PC-3 (cell line): ENCODE data around the gene NBAS. TPM values are rescaled to one million over a fixed set of nuclear protein-coding genes. Genes with fewer than 3 reads are reported as not detected.

Experiments used
- ATAC-seq: fragments of 200-7000 bp; cut with Tn5 transposase; 2 replicates; pipeline ENCODE4 v1.9.1; 2020; ENCODE audit warnings: mild to moderate bottlenecking, moderate library complexity
- BruUV-seq: library from RNA; stranded (reverse); fragments of 400-500 nt; replicated peaks from 2 replicates; lab custom pipeline; 2021; lab: Mats Ljungman, UMichigan
- CTCF ChIA-PET: fragments of 300-600 bp; sonication (Branson Sonifier 250); formaldehyde crosslinking; loops from one replicate; lab custom pipeline; 2022; ENCODE audit warnings: antibody characterized with exemption; lab: Charles Lee
- POLR2A ChIA-PET: fragments of 300-600 bp; sonication (Branson Sonifier 250); formaldehyde crosslinking; loops from one replicate; lab custom pipeline; 2022; ENCODE audit warnings: antibody characterized with exemption; ENCODE audit not compliant: unreplicated experiment; lab: Charles Lee
- DNase-seq: peaks from one replicate; pipeline ENCODE4 v3.0.0-alpha.2; 2015
- H2AFZ ChIP-seq: fragments of 300-600 bp; sonication (generic); 2 replicates; pipeline ENCODE4 v1.6.0; 2016; ENCODE audit warnings: antibody characterized with exemption, low read length
- H3F3A ChIP-seq: fragments of 300-600 bp; sonication (generic); one replicate; pipeline ENCODE4 v1.6.0; 2017; ENCODE audit warnings: antibody characterized with exemption, low read length, control low read depth, mild to moderate bottlenecking; ENCODE audit not compliant: unreplicated experiment
- H3K27ac ChIP-seq: fragments of 300-600 bp; sonication (generic); 2 replicates; pipeline ENCODE4 v1.5.1; 2016; ENCODE audit warnings: mild to moderate bottlenecking, low read length
- H3K27me3 ChIP-seq: fragments of 300-600 bp; sonication (generic); 2 replicates; pipeline ENCODE4 v1.6.1; 2016; ENCODE audit warnings: low read length, mixed read lengths
- H3K36me3 ChIP-seq: fragments of 300-600 bp; sonication (generic); 2 replicates; pipeline ENCODE4 v1.6.1; 2016; ENCODE audit warnings: low read depth, mixed run types, low read length, mixed read lengths
- H3K4me1 ChIP-seq: fragments of 300-600 bp; sonication (generic); 2 replicates; pipeline ENCODE4 v1.5.1; 2016; ENCODE audit warnings: low read length; ENCODE audit not compliant: insufficient read depth
- H3K4me2 ChIP-seq: fragments of 300-600 bp; sonication (generic); 2 replicates; pipeline ENCODE4 v1.6.0; 2016; ENCODE audit warnings: low read length
- H3K4me3 ChIP-seq: fragments of 300-600 bp; sonication (generic); 2 replicates; pipeline ENCODE4 v1.5.1; 2016; ENCODE audit warnings: mild to moderate bottlenecking, low read length, mixed read lengths
- H3K79me2 ChIP-seq: fragments of 300-600 bp; sonication (generic); 2 replicates; pipeline ENCODE4 v1.6.1; 2017; ENCODE audit warnings: low read length, mixed read lengths
- H3K9ac ChIP-seq: fragments of 300-600 bp; sonication (generic); 2 replicates; pipeline ENCODE4 v1.6.0; 2016; ENCODE audit warnings: mild to moderate bottlenecking, low read length
- H3K9me2 ChIP-seq: fragments of 300-600 bp; sonication (generic); replicated peaks from 2 replicates; pipeline ENCODE4 v1.6.1; 2016; ENCODE audit warnings: mixed run types, low read length, mixed read lengths
- H3K9me3 ChIP-seq: fragments of 300-600 bp; sonication (generic); 2 replicates; pipeline ENCODE4 v1.6.1; 2016; ENCODE audit warnings: low read length, mixed read lengths
- H4K20me1 ChIP-seq: fragments of 300-600 bp; sonication (generic); 2 replicates; pipeline ENCODE4 v1.6.1; 2016; ENCODE audit warnings: low read length, mixed read lengths
- EZH2 ChIP-seq: fragments of 300-600 bp; sonication (generic); IDR thresholded peaks from one replicate; pipeline ENCODE4 v1.6.1; 2017; ENCODE audit warnings: antibody characterized with exemption, mild to moderate bottlenecking, low read length; ENCODE audit not compliant: unreplicated experiment
- EZH2phosphoT487 ChIP-seq: fragments of 300-600 bp; sonication (generic); IDR thresholded peaks from 2 replicates; pipeline ENCODE4 v1.6.1; 2018; ENCODE audit warnings: mild to moderate bottlenecking, antibody characterized with exemption, low read length, borderline replicate concordance
- intact Hi-C: fragments of 100-400 bp; cut with micrococcal nuclease; formaldehyde crosslinking; loops from 2 replicates; pipeline ENCODE4 v1.9.0; 2023
- total RNA-seq: library from RNA; depleted of rRNA; stranded (reverse); fragments of >200 nt; gene quantifications from 2 replicates; pipeline ENCODE4 v1.2.3, GENCODE V29; 2014
- TF ChIP-seq, protein P1 (sequence below): fragments of 300-600 bp; sonication (generic); conservative IDR thresholded peaks from 2 replicates; pipeline ENCODE4 v1.5.1; 2017; ENCODE audit warnings: antibody characterized with exemption, low read depth, mild to moderate bottlenecking, low read length

NBAS gene
- total RNA-seq, 1 experiment from 2014 or later, result 37.2 TPM

DNA sequence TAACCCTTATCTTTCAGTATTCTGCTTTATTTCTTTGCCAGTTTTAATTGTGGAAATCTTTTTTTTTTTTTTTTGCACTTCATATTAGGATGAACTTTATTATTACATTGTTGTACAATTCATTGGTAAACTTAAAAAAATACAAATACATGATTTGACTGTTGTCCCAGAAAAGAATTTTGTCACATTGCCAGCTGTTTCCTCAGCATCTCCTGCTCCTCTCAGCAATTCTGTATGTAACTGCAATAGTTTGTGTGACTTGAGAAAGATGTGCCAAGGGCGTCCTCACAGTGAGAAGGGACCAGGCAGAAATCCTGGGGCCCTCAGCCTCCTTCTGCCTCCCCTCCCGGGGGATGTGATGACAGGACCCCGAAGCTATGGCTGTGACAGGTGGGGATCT, 254.4 kb downstream of the NBAS start:
- H3K27ac ChIP-seq, result no peak overlapping the region
- no peak overlapping the region for H3K4me3 ChIP-seq
- H3K9me2 ChIP-seq, result no peaks in the 10 kb centered on the region
- ChIA-PET POLR2A (interaction anchor here (0.7 kb wide), 1 partner anchor 1844 kb away, joined by 4 read pairs; no protein-coding TSS in a partner anchor), CTCF (no interaction called here)
- no peaks in the 10 kb centered on the region for H4K20me1 ChIP-seq
- H3K4me2 ChIP-seq, result no peak overlapping the region
- no peaks in the 10 kb centered on the region for H3F3A ChIP-seq
- no peak for TF ChIP-seq EZH2
- TF ChIP-seq, protein P1, sequence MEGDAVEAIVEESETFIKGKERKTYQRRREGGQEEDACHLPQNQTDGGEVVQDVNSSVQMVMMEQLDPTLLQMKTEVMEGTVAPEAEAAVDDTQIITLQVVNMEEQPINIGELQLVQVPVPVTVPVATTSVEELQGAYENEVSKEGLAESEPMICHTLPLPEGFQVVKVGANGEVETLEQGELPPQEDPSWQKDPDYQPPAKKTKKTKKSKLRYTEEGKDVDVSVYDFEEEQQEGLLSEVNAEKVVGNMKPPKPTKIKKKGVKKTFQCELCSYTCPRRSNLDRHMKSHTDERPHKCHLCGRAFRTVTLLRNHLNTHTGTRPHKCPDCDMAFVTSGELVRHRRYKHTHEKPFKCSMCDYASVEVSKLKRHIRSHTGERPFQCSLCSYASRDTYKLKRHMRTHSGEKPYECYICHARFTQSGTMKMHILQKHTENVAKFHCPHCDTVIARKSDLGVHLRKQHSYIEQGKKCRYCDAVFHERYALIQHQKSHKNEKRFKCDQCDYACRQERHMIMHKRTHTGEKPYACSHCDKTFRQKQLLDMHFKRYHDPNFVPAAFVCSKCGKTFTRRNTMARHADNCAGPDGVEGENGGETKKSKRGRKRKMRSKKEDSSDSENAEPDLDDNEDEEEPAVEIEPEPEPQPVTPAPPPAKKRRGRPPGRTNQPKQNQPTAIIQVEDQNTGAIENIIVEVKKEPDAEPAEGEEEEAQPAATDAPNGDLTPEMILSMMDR, result no peak
- no peak for TF ChIP-seq EZH2phosphoT487
- BruUV-seq, result no TSS peak
- H3K4me1 ChIP-seq, result no peaks in the 10 kb centered on the region
- intact Hi-C loops, result no loop called here
- DNase-seq (no peak), ATAC-seq (no peak)
- H3K27me3 ChIP-seq, result no peaks in the 10 kb centered on the region
- no peaks in the 10 kb centered on the region for H3K9me3 ChIP-seq
- no peak overlapping the region for H2AFZ ChIP-seq
- H3K9ac ChIP-seq, result no peak overlapping the region
- H3K79me2 ChIP-seq, result no peaks in the 10 kb centered on the region
- 0 out of 2 replicates have a peak, but pooled peaks cover 2% of the 10 kb centered on the region for H3K36me3 ChIP-seq

- intact Hi-C loops, result no loop called here
- POLR2A ChIA-PET, result no interaction called here
- CTCF ChIA-PET, result no interaction called here
- H3K79me2 ChIP-seq, result no peaks in the 10 kb centered on the region
- H3K27ac ChIP-seq, result no peak overlapping the region
- H3K27me3 ChIP-seq, result no peaks in the 10 kb centered on the region
- H4K20me1 ChIP-seq, result no peaks in the 10 kb centered on the region
- BruUV-seq, result no TSS peak
- 0 out of 2 replicates have a peak, but pooled peaks cover 2% of the 10 kb centered on the region for H3K36me3 ChIP-seq
- H3F3A ChIP-seq, result no peaks in the 10 kb centered on the region
- no peaks in the 10 kb centered on the region for H3K9me2 ChIP-seq
- DNase-seq (no peak), ATAC-seq (no peak)
- no peak overlapping the region for H2AFZ ChIP-seq
- no peaks in the 10 kb centered on the region for H3K4me1 ChIP-seq
- no peak overlapping the region for H3K9ac ChIP-seq
- no peak for TF ChIP-seq EZH2
- TF ChIP-seq EZH2phosphoT487, result no peak
- TF ChIP-seq, protein P1, result no peak
- no peaks in the 10 kb centered on the region for H3K9me3 ChIP-seq
- H3K4me2 ChIP-seq, result no peak overlapping the region
- H3K4me3 ChIP-seq, result no peak overlapping the region
Observed at GRCh38 chr2:15303874-15304273, 257.3 kb downstream of the NBAS start.

- H3K27me3 ChIP-seq, result no peaks in the 10 kb centered on the region
- CTCF ChIA-PET, result no interaction called here
- ATAC-seq, result no peak
Observed at GRCh38 chr2:15302154-15302553, 259.0 kb downstream of the NBAS start.

More at GRCh38 chr2:15302154-15302553, 259.0 kb downstream of the NBAS start:
- H2AFZ ChIP-seq, result no peak overlapping the region
- H3K4me3 ChIP-seq, result no peak overlapping the region
- H3K27ac ChIP-seq, result no peak overlapping the region
- no peak overlapping the region for H3K9ac ChIP-seq
- H3K79me2 ChIP-seq, result no peaks in the 10 kb centered on the region
- no TSS peak for BruUV-seq
- H3K4me1 ChIP-seq, result no peaks in the 10 kb centered on the region
- intact Hi-C loops, result no loop called here
- H3K4me2 ChIP-seq, result no peak overlapping the region
- 0 out of 2 replicates have a peak, but pooled peaks cover 2% of the 10 kb centered on the region for H3K36me3 ChIP-seq
- TF ChIP-seq, protein P1, result no peak
- TF ChIP-seq EZH2phosphoT487 (no peak), EZH2 (no peak)
- DNase-seq, result no peak
- no peaks in the 10 kb centered on the region for H3F3A ChIP-seq
- no peaks in the 10 kb centered on the region for H3K9me2 ChIP-seq
- H4K20me1 ChIP-seq, result no peaks in the 10 kb centered on the region
- POLR2A ChIA-PET, result no interaction called here
- H3K9me3 ChIP-seq, result no peaks in the 10 kb centered on the region
